HL-60 (cell line): ENCODE data around the gene CLDN6.
A peak's percentile ranks its signal among the peaks of the same experiment; 100 is the strongest.

Source experiments
- DNase-seq, 2 experiments: peaks; one replicate each; pipeline ENCODE4 v3.0.0-alpha.2; 2010 to 2020; ENCODE audit warnings: low read depth in 1 of 2, low spot score in 1 of 2
- H3K27ac ChIP-seq: fragments of 250-450 bp; sonication (Bioruptor Pico); replicated peaks from 2 replicates; pipeline ENCODE4 v1.5.1; 2020; ENCODE audit warnings: mild to moderate bottlenecking, moderate library complexity
- H3K27me3 ChIP-seq: fragments of 250-450 bp; sonication (Bioruptor Pico); 2 replicates; pipeline ENCODE4 v1.5.1; 2021; ENCODE audit warnings: mild to moderate bottlenecking, moderate library complexity; ENCODE audit not compliant: insufficient read depth, poor library complexity, severe bottlenecking
- H3K4me3 ChIP-seq: replicated peaks from 2 replicates; pipeline ENCODE4 v1.5.1; 2011; ENCODE audit warnings: mild to moderate bottlenecking, control low read depth, low read length; ENCODE audit not compliant: insufficient read depth
- CTCF ChIP-seq: IDR thresholded peaks from one replicate; pipeline ENCODE4 v1.5.1; 2011; ENCODE audit warnings: low read length, control low read depth, inconsistent platforms; ENCODE audit not compliant: insufficient read depth
- GABPA ChIP-seq: IDR thresholded peaks from 2 replicates; pipeline ENCODE4 v1.6.1; 2012; ENCODE audit warnings: low read depth
- POLR2AphosphoS5 ChIP-seq: IDR thresholded peaks from 2 replicates; pipeline ENCODE4 v1.6.1; 2012; ENCODE audit warnings: low read depth
- SPI1 ChIP-seq: IDR thresholded peaks from 2 replicates; pipeline ENCODE4 v1.6.1; 2012; ENCODE audit warnings: low read depth, mild to moderate bottlenecking, borderline replicate concordance
- TF ChIP-seq, protein P1 (sequence below): IDR thresholded peaks from 2 replicates; pipeline ENCODE4 v1.6.1; 2012; ENCODE audit warnings: low read depth; ENCODE audit not compliant: insufficient replicate concordance

Gene CLDN6

GRCh38 chr16:3032624-3033023 is 14.6 kb upstream of the CLDN6 start:
- DNase-seq, result no peak
- peaks cover 51% of the 10 kb centered on the region for H3K27me3 ChIP-seq
- no peak overlapping the region for H3K4me3 ChIP-seq
- no peak for TF ChIP-seq POLR2AphosphoS5
- no peak for TF ChIP-seq SPI1
- TF ChIP-seq GABPA, result no peak
- TF ChIP-seq CTCF, result no peak
- TF ChIP-seq, protein P1, sequence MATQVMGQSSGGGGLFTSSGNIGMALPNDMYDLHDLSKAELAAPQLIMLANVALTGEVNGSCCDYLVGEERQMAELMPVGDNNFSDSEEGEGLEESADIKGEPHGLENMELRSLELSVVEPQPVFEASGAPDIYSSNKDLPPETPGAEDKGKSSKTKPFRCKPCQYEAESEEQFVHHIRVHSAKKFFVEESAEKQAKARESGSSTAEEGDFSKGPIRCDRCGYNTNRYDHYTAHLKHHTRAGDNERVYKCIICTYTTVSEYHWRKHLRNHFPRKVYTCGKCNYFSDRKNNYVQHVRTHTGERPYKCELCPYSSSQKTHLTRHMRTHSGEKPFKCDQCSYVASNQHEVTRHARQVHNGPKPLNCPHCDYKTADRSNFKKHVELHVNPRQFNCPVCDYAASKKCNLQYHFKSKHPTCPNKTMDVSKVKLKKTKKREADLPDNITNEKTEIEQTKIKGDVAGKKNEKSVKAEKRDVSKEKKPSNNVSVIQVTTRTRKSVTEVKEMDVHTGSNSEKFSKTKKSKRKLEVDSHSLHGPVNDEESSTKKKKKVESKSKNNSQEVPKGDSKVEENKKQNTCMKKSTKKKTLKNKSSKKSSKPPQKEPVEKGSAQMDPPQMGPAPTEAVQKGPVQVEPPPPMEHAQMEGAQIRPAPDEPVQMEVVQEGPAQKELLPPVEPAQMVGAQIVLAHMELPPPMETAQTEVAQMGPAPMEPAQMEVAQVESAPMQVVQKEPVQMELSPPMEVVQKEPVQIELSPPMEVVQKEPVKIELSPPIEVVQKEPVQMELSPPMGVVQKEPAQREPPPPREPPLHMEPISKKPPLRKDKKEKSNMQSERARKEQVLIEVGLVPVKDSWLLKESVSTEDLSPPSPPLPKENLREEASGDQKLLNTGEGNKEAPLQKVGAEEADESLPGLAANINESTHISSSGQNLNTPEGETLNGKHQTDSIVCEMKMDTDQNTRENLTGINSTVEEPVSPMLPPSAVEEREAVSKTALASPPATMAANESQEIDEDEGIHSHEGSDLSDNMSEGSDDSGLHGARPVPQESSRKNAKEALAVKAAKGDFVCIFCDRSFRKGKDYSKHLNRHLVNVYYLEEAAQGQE, result no peak
- H3K27ac ChIP-seq, result no peak overlapping the region

DNA sequence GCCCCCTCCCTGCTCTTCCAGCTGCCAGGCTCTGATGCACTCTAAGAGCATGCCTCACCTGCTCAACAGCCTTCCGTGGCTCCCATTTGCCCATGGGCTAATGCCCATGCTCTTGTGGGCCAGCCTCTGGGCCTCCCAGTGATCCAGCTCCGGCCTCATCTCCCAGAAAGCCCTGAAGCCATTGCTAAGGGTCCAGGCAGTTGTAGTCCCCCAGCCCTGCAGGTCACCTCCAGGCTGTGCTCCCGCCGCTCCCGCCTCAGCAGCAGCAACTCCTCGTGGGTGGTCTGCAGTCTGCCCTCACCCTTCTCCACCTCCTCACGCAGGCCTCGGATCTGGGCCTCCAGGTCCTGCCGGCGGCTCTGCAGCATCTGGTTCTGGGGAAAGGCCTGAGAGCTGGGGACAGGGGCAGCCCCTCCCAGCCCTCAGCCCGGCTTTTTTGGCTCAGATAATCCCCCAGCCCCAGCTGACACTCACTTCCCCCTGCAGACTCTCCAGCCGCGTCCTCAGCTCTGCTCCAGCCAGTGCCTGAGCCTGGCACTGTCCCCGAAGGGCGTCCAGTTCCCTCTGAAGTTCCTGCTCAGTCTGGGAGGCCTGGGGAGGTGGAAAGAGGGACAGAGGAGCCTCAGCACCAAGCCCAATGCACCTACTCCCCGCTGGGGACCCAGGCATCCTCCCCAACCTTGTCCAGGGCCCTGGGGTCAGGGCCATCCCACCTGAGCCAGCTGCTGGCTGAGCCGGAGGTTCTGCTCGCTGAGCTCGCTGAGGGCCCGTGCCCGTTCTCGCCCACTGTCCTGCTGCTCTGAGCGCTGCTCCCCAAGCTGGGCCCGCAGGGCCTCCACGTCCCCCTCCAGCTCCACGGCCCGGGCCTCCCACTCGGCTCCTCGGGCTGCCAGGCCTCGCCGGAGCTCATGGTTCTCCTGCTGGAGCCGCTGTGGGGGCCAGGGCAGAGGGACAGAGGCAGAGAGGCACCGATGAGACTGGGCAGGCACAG is 12.5 kb upstream of the CLDN6 start:
- TF ChIP-seq, protein P1, result no peak
- TF ChIP-seq GABPA (no peak), POLR2AphosphoS5 (no peak), CTCF (no peak), SPI1 (no peak)
- Histone ChIP-seq H3K27me3 (peaks cover 30% of the 10 kb centered on the region), H3K27ac (no peak overlapping the region), H3K4me3 (no peak overlapping the region)
- DNase-seq, result no peak

DNA sequence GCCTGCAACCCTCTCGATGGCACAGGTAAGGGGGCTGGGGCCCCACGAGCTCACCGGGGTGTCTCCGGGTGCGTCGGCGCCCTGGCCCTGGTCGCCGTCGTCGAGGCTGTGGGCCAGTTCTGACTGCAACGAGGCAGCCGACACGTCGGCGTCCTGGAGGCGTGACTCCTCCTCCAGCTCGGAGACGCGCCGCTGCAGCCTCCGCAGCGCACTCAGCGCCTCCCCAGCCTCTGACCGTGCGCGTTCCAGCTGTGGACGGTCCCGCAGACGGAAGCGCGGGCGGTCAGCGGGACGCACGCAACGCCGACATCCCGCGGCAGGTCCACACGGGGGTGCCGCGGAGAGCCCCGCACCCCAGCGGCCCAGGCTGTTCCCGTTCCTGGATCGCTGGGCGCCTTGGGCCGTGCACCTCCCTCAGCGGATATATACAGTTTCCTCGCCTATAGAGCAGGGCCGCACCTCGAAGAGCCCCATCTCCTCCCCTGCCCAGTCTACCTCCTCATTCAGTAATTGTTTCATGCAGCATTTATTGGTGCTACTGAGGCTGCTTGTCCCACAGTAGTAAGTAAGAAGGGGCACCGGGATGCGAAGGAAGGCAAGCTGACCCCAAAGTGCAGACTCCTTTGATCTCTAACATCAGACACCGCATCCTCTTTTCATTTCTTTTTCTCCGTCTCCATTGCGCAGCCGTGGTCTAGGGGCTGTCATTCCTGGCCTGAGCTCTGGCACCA is 11.7 kb upstream of the CLDN6 start:
- DNase-seq, result peak; percentile 47 to 72
- TF ChIP-seq, protein P1, result no peak
- no peak for TF ChIP-seq CTCF
- TF ChIP-seq POLR2AphosphoS5, result no peak
- TF ChIP-seq SPI1, result no peak
- no peak for TF ChIP-seq GABPA
- peak overlapping the region; percentile 13; the same call in 1 of the 2 replicates for H3K4me3 ChIP-seq
- H3K27me3 ChIP-seq, result peaks cover 24% of the 10 kb centered on the region
- no peak overlapping the region for H3K27ac ChIP-seq
